Caco-2 (cell line): ENCODE measurements around the gene ZNF718. TPM values are rescaled to one million over a fixed set of nuclear protein-coding genes. Genes with fewer than 3 reads are reported as not detected.
"Not testable (repeated sequence)": the region's sequence is repeated elsewhere in the genome, so short reads cannot be mapped to it uniquely, and the experiment has no call there.

Experiments
- BruUV-seq: library from RNA; stranded (reverse); fragments of 400-500 nt; replicated peaks from 2 replicates; lab custom pipeline; 2021; lab: Mats Ljungman, UMichigan
- CTCF ChIA-PET: fragments of 300-600 bp; sonication (Branson Sonifier 250); formaldehyde crosslinking; loops from one replicate; lab custom pipeline; 2022; ENCODE audit warnings: antibody characterized with exemption; lab: Charles Lee
- POLR2A ChIA-PET: fragments of 300-600 bp; sonication (Branson Sonifier 250); formaldehyde crosslinking; loops from one replicate; lab custom pipeline; 2022; ENCODE audit warnings: antibody characterized with exemption; lab: Charles Lee
- DNase-seq, 2 experiments: peaks; one replicate each; pipeline versions ENCODE4 v3.0.0 to v3.0.0-alpha.2; 2020 to 2022
- H3K27me3 ChIP-seq: replicated peaks from 2 replicates; pipeline ENCODE4 v1.6.0; 2011; ENCODE audit warnings: low read length; ENCODE audit not compliant: control insufficient read depth, insufficient read depth
- H3K36me3 ChIP-seq: 2 replicates; pipeline ENCODE4 v1.5.1; 2011; ENCODE audit warnings: low read length; ENCODE audit not compliant: control insufficient read depth, insufficient read depth
- H3K4me1 ChIP-seq: fragments of 250-450 bp; sonication (Bioruptor Pico); 2 replicates; pipeline ENCODE4 v1.5.1; 2020; ENCODE audit warnings: mild to moderate bottlenecking
- H3K4me3 ChIP-seq: 2 replicates; pipeline ENCODE4 v1.5.1; 2011; ENCODE audit warnings: low read depth, mild to moderate bottlenecking, control low read depth, low read length
- H3K9me3 ChIP-seq: fragments of 250-450 bp; sonication (Bioruptor Pico); 2 replicates; pipeline ENCODE4 v1.5.1; 2020; ENCODE audit warnings: mild to moderate bottlenecking, moderate library complexity
- H3K27ac Mint-ChIP-seq: one replicate; pipeline ENCODE4 v1.8.0; 2022; ENCODE audit warnings: mixed read lengths; ENCODE audit not compliant: unreplicated experiment
- H3K27me3 Mint-ChIP-seq: one replicate; pipeline ENCODE4 v1.8.0; 2022; ENCODE audit warnings: mixed read lengths; ENCODE audit not compliant: insufficient read depth, unreplicated experiment
- H3K36me3 Mint-ChIP-seq: one replicate; pipeline ENCODE4 v1.8.0; 2022; ENCODE audit warnings: mild to moderate bottlenecking, mixed read lengths; ENCODE audit not compliant: insufficient read depth, unreplicated experiment
- H3K4me1 Mint-ChIP-seq: one replicate; pipeline ENCODE4 v1.8.0; 2022; ENCODE audit warnings: low read depth, mixed read lengths; ENCODE audit not compliant: unreplicated experiment
- H3K4me3 Mint-ChIP-seq: one replicate; pipeline ENCODE4 v1.8.0; 2022; ENCODE audit warnings: mild to moderate bottlenecking, moderate library complexity, mixed read lengths; ENCODE audit not compliant: unreplicated experiment
- H3K9me3 Mint-ChIP-seq: one replicate; pipeline ENCODE4 v1.8.0; 2022; ENCODE audit warnings: mixed read lengths; ENCODE audit not compliant: unreplicated experiment
- intact Hi-C: fragments of 100-400 bp; cut with micrococcal nuclease; formaldehyde crosslinking; loops from one replicate; pipeline ENCODE4 v1.10.0; 2022; ENCODE audit not compliant: unreplicated experiment
- total RNA-seq: library from RNA; stranded (reverse); gene quantifications from 2 replicates; pipeline ENCODE4 v1.2.3, GENCODE V29; 2022
- TF ChIP-seq, protein P1 (sequence below), 2 experiments: fragments of 200-600 bp in 1 of 2; IDR thresholded peaks; 1 replicate in 1 of 2; 2 replicates in 1 of 2; pipeline versions ENCODE4 v1.5.1 to v1.8.0; 2011 to 2022; ENCODE audit warnings: antibody characterized with exemption in 1 of 2, control low read depth in 1 of 2, inconsistent platforms in 1 of 2, low read depth in 1 of 2, low read length in 1 of 2, mild to moderate bottlenecking in 1 of 2, moderate library complexity in 1 of 2; ENCODE audit not compliant: insufficient read depth in 1 of 2, severe bottlenecking in 1 of 2, unreplicated experiment in 1 of 2

ZNF718 gene
- total RNA-seq, 1 experiment from 2014 or later, result 13.2 TPM

DNA sequence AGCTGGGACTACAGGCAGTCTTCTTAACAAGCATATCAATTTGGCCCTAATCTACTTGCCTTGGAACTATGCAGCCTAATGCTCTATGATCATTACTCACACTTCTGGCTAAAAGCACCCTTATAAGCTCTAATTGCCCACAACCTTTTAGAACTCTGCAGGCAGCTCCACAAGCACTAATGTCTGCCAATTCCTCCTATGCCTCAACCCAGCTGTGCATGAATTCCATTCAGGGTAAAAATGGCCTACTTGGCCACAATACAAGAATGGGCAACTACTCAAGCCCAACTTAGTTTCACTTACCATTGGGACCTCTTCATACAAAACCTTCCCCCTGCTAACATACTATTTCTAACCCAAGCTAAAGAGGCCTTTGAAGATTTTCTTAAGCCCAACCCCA, 51.7 kb downstream of the ZNF718 start:
- Mint-ChIP-seq H3K9me3 (peaks cover 43% of the 10 kb centered on the region), H3K27ac (no peak overlapping the region), H3K4me1 (no peaks in the 10 kb centered on the region), H3K4me3 (no peak overlapping the region), H3K27me3 (no peaks in the 10 kb centered on the region), H3K36me3 (no peaks in the 10 kb centered on the region)
- BruUV-seq, result no TSS peak
- no peak overlapping the region for H3K4me3 ChIP-seq
- no peaks in the 10 kb centered on the region for H3K27me3 ChIP-seq
- TF ChIP-seq, protein P1, sequence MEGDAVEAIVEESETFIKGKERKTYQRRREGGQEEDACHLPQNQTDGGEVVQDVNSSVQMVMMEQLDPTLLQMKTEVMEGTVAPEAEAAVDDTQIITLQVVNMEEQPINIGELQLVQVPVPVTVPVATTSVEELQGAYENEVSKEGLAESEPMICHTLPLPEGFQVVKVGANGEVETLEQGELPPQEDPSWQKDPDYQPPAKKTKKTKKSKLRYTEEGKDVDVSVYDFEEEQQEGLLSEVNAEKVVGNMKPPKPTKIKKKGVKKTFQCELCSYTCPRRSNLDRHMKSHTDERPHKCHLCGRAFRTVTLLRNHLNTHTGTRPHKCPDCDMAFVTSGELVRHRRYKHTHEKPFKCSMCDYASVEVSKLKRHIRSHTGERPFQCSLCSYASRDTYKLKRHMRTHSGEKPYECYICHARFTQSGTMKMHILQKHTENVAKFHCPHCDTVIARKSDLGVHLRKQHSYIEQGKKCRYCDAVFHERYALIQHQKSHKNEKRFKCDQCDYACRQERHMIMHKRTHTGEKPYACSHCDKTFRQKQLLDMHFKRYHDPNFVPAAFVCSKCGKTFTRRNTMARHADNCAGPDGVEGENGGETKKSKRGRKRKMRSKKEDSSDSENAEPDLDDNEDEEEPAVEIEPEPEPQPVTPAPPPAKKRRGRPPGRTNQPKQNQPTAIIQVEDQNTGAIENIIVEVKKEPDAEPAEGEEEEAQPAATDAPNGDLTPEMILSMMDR (IDR thresholded peaks at IDR 0.05; ENCODE audit: insufficient read depth in 1 of 2, low read depth in 1 of 2, low read length in 1 of 2, severe bottlenecking in 1 of 2, unreplicated experiment in 1 of 2), result no peak
- no peaks in the 10 kb centered on the region for H3K36me3 ChIP-seq
- intact Hi-C loops, result no loop called here
- ChIA-PET POLR2A (no interaction called here), CTCF (no interaction called here)
- H3K4me1 ChIP-seq, result no peaks in the 10 kb centered on the region
- DNase-seq, result no peak
- peaks cover 14% of the 10 kb centered on the region for H3K9me3 ChIP-seq

DNA sequence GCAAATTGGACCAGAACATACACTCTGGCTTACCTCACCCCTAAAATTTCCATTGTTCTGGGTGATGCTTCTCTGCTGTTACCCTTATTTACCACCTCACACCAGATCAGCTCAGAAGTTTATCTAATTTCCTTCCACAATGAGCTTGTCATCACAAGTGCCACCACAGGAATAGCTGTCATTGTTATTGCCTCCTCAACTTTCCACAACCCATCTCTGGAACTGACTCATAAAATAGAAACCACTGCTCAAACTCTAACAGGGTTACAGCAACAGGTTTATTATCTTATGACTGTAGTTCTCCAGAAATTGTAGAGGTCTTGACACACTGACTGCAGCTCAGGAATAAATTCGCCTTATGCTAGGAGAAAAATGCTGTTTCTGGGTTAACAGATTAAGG, 52.7 kb downstream of the ZNF718 start:
- H3K27me3 Mint-ChIP-seq, result no peaks in the 10 kb centered on the region
- H3K9me3 Mint-ChIP-seq, result peaks cover 51% of the 10 kb centered on the region
- ChIA-PET CTCF (no interaction called here), POLR2A (no interaction called here)
- H3K4me1 ChIP-seq, result no peaks in the 10 kb centered on the region
- no peaks in the 10 kb centered on the region for H3K36me3 ChIP-seq
- H3K4me1 Mint-ChIP-seq, result no peaks in the 10 kb centered on the region
- no peaks in the 10 kb centered on the region for H3K27me3 ChIP-seq
- BruUV-seq, result no TSS peak
- no peak overlapping the region for H3K4me3 ChIP-seq
- no peak overlapping the region for H3K4me3 Mint-ChIP-seq
- no peak overlapping the region for H3K27ac Mint-ChIP-seq
- DNase-seq, result no peak
- TF ChIP-seq, protein P1 (IDR thresholded peaks at IDR 0.05; ENCODE audit: insufficient read depth in 1 of 2, low read depth in 1 of 2, low read length in 1 of 2, severe bottlenecking in 1 of 2, unreplicated experiment in 1 of 2), result no peak
- peaks cover 11% of the 10 kb centered on the region for H3K9me3 ChIP-seq
- H3K36me3 Mint-ChIP-seq, result no peaks in the 10 kb centered on the region
- intact Hi-C loops, result no loop called here

DNA sequence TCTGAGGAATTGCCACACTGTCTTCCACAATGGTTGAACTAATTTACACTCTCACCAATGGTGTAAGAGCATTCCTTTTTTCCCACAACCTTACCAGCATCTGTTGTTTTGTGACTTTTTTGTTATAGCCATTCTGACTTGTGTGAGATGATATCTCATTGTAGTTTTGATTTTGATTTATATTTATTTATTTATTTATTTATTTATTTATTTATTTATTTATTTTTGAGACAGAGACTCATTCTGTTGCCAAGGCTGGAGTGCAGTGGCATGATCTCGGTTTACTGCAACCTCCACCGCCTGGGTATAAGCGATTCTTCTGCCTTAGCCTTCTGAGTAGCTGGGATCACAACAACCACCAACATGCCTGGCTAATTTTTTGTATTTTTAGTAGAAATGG, 57.9 kb downstream of the ZNF718 start:
- H3K36me3 ChIP-seq, POLR2A ChIA-PET, H3K4me1 ChIP-seq, H3K27me3 Mint-ChIP-seq, H3K4me3 Mint-ChIP-seq, intact Hi-C loops, BruUV-seq, H3K27me3 ChIP-seq, H3K4me1 Mint-ChIP-seq, H3K27ac Mint-ChIP-seq, CTCF ChIA-PET, DNase-seq, H3K4me3 ChIP-seq, H3K36me3 Mint-ChIP-seq, H3K9me3 ChIP-seq: not testable (repeated sequence)
- peaks cover 50% of the 10 kb centered on the region for H3K9me3 Mint-ChIP-seq

DNA sequence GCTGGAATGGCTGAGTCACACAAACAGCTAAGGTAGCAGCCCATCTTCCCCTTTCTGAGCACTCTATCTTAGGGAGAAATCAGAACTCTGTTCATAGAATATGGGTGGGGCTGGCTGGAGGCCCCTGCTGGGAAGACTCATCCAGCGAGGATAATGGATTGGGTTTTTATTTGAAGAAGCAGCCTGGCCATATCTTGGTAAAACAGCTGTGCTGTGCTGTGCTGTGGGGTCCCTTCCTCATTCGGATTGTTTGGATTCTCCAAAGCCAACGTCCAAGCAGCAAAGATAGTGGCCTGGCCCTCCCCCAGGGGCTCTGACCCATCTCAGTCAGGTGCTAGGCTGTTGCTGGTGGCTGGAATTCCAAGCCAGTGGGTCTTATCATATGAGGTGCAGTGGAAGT, 63.8 kb downstream of the ZNF718 start:
- no peak overlapping the region for H3K4me3 ChIP-seq
- CTCF ChIA-PET, result no interaction called here

DNA sequence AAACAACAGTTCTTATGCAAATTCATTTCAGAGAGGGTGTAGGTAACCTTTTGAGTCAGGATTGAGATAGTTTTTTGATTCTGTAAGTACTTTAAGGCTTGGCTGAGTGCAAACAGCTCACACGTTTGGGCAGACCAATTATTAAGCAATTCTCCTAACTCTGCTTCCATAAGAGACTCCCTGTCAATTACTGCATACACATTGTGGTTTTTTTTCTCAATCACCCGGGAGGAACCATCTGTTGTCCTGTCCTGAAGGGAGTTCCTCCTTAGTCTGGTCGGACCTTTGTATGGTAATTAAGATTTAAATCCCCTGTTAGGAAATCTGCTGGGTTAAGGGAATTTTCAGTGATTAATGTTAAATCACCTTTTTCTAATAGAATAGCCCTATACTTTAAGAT, 70.9 kb downstream of the ZNF718 start:
- H3K27me3 ChIP-seq, BruUV-seq, H3K4me3 ChIP-seq, H3K9me3 ChIP-seq, H3K27me3 Mint-ChIP-seq, H3K4me1 ChIP-seq, POLR2A ChIA-PET, H3K4me3 Mint-ChIP-seq, H3K27ac Mint-ChIP-seq, H3K36me3 ChIP-seq, DNase-seq, intact Hi-C loops, CTCF ChIA-PET, H3K36me3 Mint-ChIP-seq, H3K4me1 Mint-ChIP-seq: not testable (repeated sequence)
- H3K9me3 Mint-ChIP-seq, result peaks cover 25% of the 10 kb centered on the region

More for the DNA sequence above, 63.8 kb downstream of the ZNF718 start:
- Histone ChIP-seq H3K4me1 (no peaks in the 10 kb centered on the region), H3K9me3 (peaks cover 11% of the 10 kb centered on the region; the same call in 1 of the 2 replicates), H3K27me3 (no peaks in the 10 kb centered on the region), H3K36me3 (no peaks in the 10 kb centered on the region)
- TF ChIP-seq, protein P1 (IDR thresholded peaks at IDR 0.05; ENCODE audit: insufficient read depth in 1 of 2, low read depth in 1 of 2, low read length in 1 of 2, severe bottlenecking in 1 of 2, unreplicated experiment in 1 of 2), result no peak
- POLR2A ChIA-PET, result no interaction called here
- H3K27me3 Mint-ChIP-seq, result no peaks in the 10 kb centered on the region
- no TSS peak for BruUV-seq
- no peaks in the 10 kb centered on the region for H3K36me3 Mint-ChIP-seq
- H3K9me3 Mint-ChIP-seq, result peaks cover 33% of the 10 kb centered on the region
- no peak for DNase-seq
- intact Hi-C loops, result no loop called here
- H3K27ac Mint-ChIP-seq, result no peak overlapping the region
- no peak overlapping the region for H3K4me3 Mint-ChIP-seq
- no peaks in the 10 kb centered on the region for H3K4me1 Mint-ChIP-seq
